Lower lobe of right lung (tissue), 2 donors: ENCODE results near the gene SOX1. TPM values are rescaled to one million over a fixed set of nuclear protein-coding genes. Genes with fewer than 3 reads are reported as not detected.

Experiments
- ATAC-seq, 2 donors: fragments of 200-7000 bp; cut with Tn5 transposase; one replicate each; pipeline ENCODE4 v1.9.1; 2020 to 2022; ENCODE audit warnings: mild to moderate bottlenecking in 2 of 2, moderate library complexity in 2 of 2
- DNase-seq: peaks from one replicate; pipeline ENCODE4 v3.0.0-alpha.2; 2020
- H3K27ac ChIP-seq: fragments of 200-600 bp; one replicate; pipeline ENCODE4 v1.8.0; 2022
- H3K27me3 ChIP-seq: fragments of 200-600 bp; one replicate; pipeline ENCODE4 v1.8.0; 2022; ENCODE audit warnings: low read depth
- H3K36me3 ChIP-seq: fragments of 200-600 bp; one replicate; pipeline ENCODE4 v1.8.0; 2022; ENCODE audit warnings: mild to moderate bottlenecking
- H3K4me1 ChIP-seq: fragments of 200-600 bp; one replicate; pipeline ENCODE4 v1.8.0; 2022
- H3K4me3 ChIP-seq: fragments of 200-600 bp; one replicate; pipeline ENCODE4 v1.8.0; 2022; ENCODE audit warnings: mild to moderate bottlenecking
- H3K9me3 ChIP-seq: fragments of 200-600 bp; one replicate; pipeline ENCODE4 v1.8.0; 2022
- CTCF ChIP-seq: fragments of 200-600 bp; IDR thresholded peaks from one replicate; pipeline ENCODE4 v1.8.0; 2022; ENCODE audit warnings: antibody characterized with exemption, mild to moderate bottlenecking
- intact Hi-C: fragments of 100-400 bp; cut with DNase I; formaldehyde crosslinking; loops from one replicate; pipeline ENCODE4 v1.11.0; 2022
- total RNA-seq: library from RNA; stranded (reverse); fragmentation: NEBNext Ultra II Directional; extraction: Animal tissue kit (Norgen Biotek cat#: 25700); gene quantifications from one replicate; pipeline ENCODE4 v1.2.1, GENCODE V29; 2021
- donor health status: DM: no; HTN: yes; CAD: no; lungs with severe emphysema.

Gene SOX1
- total RNA-seq, 1 donor from 2014 or later, result not detected

- DNase-seq (no peak), ATAC-seq (no peak)
- no peaks in the 10 kb centered on the region for H3K36me3 ChIP-seq
- no peak overlapping the region for H3K27ac ChIP-seq
- intact Hi-C loops, result no loop called here
- H3K4me3 ChIP-seq, result peak overlapping the region; percentile 19
- H3K9me3 ChIP-seq, result no peaks in the 10 kb centered on the region
- H3K4me1 ChIP-seq, result no peaks in the 10 kb centered on the region
- no peak for TF ChIP-seq CTCF
- peaks cover 85% of the 10 kb centered on the region for H3K27me3 ChIP-seq
These were observed 904 bp upstream of the SOX1 start for GRCh38 chr13:112065867-112066623.

- no peaks in the 10 kb centered on the region for H3K4me1 ChIP-seq
- intact Hi-C loops, result no loop called here
- H3K9me3 ChIP-seq, result no peaks in the 10 kb centered on the region
- no peak overlapping the region for H3K27ac ChIP-seq
- H3K4me3 ChIP-seq, result peak overlapping the region; percentile 19
- H3K36me3 ChIP-seq, result no peaks in the 10 kb centered on the region
- no peak for TF ChIP-seq CTCF
- DNase-seq (peak; percentile 54), ATAC-seq (peak; percentile 41 to 57)
- peaks cover 85% of the 10 kb centered on the region for H3K27me3 ChIP-seq
These were observed 335 bp upstream of the SOX1 start for GRCh38 chr13:112066624-112067004.

GRCh38 chr13:112067871-112068539 lies 1.1 kb downstream of the SOX1 start:
- Histone ChIP-seq H3K4me3 (no peak overlapping the region), H3K27me3 (peaks cover 85% of the 10 kb centered on the region), H3K27ac (no peak overlapping the region), H3K9me3 (no peaks in the 10 kb centered on the region), H3K4me1 (peaks cover 3% of the 10 kb centered on the region), H3K36me3 (no peaks in the 10 kb centered on the region)
- TF ChIP-seq CTCF, result no peak
- ATAC-seq, result no peak
- intact Hi-C loops, result no loop called here
- DNase-seq, result no peak

GRCh38 chr13:112068540-112069060 lies 1.7 kb downstream of the SOX1 start:
- TF ChIP-seq CTCF, result no peak
- Histone ChIP-seq H3K36me3 (no peaks in the 10 kb centered on the region), H3K4me1 (peaks cover 3% of the 10 kb centered on the region), H3K9me3 (no peaks in the 10 kb centered on the region), H3K27ac (no peak overlapping the region), H3K27me3 (peaks cover 85% of the 10 kb centered on the region), H3K4me3 (no peak overlapping the region)
- ATAC-seq (no peak), DNase-seq (no peak)
- intact Hi-C loops, result no loop called here

GRCh38 chr13:112069061-112069844 lies 2.3 kb downstream of the SOX1 start:
- Histone ChIP-seq H3K27ac (no peak overlapping the region), H3K27me3 (peaks cover 85% of the 10 kb centered on the region), H3K9me3 (no peaks in the 10 kb centered on the region), H3K36me3 (no peaks in the 10 kb centered on the region), H3K4me3 (no peak overlapping the region), H3K4me1 (peaks cover 3% of the 10 kb centered on the region)
- DNase-seq, result no peak
- TF ChIP-seq CTCF, result no peak
- intact Hi-C loops, result no loop called here
- ATAC-seq, result no peak
